NCI-H1092 (cell line): Measurements from ENCODE around the gene TEX2.

Source experiments
- DNase-seq: peaks from one replicate; lab custom pipeline; 2025; lab: John Stamatoyannopoulos, UW

The TEX2 gene, protein sequence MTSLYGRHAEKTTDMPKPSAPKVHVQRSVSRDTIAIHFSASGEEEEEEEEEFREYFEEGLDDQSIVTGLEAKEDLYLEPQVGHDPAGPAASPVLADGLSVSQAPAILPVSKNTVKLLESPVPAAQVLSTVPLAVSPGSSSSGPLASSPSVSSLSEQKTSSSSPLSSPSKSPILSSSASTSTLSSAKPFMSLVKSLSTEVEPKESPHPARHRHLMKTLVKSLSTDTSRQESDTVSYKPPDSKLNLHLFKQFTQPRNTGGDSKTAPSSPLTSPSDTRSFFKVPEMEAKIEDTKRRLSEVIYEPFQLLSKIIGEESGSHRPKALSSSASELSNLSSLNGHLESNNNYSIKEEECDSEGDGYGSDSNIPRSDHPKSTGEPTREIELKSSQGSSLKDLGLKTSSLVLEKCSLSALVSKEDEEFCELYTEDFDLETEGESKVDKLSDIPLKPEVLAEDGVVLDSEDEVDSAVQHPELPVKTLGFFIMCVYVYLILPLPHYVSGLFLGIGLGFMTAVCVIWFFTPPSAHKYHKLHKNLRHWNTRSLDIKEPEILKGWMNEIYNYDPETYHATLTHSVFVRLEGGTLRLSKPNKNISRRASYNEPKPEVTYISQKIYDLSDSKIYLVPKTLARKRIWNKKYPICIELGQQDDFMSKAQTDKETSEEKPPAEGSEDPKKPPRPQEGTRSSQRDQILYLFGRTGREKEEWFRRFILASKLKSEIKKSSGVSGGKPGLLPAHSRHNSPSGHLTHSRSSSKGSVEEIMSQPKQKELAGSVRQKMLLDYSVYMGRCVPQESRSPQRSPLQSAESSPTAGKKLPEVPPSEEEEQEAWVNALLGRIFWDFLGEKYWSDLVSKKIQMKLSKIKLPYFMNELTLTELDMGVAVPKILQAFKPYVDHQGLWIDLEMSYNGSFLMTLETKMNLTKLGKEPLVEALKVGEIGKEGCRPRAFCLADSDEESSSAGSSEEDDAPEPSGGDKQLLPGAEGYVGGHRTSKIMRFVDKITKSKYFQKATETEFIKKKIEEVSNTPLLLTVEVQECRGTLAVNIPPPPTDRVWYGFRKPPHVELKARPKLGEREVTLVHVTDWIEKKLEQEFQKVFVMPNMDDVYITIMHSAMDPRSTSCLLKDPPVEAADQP

GRCh38 chr17:64263000-64263766 is at the start of gene TEX2:
Gene TEX2, minus strand, starts transcription at chr17:64263260. Its CDS starts 49,043 bp downstream, at chr17:64214217.
- peak; percentile 79 for DNase-seq

GRCh38 chr17:64309710-64310109 is 46.6 kb upstream of the TEX2 start:
- DNase-seq, result no peak

DNA sequence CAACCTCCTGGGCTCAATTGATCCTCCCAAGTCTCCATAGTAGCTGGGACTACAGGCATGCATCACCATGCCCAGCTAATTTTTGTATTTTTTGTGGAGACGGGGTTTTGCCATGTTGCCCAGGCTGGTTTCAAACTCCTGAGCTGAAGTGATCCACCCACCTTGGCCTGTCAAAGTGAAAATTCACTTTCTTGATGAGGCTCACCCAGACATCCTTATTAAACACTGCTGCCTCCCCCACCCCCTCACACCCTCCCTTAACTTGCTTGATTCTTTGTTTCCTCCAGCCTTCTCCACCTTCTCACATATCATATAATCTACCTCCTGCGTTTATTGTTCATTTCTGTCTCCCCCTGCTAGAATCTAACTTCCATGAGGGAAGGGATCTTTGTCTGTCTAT is 46.0 kb upstream of the TEX2 start:
- DNase-seq, result no peak

GRCh38 chr17:64306850-64307463 is 43.9 kb upstream of the TEX2 start:
- no peak for DNase-seq

DNA sequence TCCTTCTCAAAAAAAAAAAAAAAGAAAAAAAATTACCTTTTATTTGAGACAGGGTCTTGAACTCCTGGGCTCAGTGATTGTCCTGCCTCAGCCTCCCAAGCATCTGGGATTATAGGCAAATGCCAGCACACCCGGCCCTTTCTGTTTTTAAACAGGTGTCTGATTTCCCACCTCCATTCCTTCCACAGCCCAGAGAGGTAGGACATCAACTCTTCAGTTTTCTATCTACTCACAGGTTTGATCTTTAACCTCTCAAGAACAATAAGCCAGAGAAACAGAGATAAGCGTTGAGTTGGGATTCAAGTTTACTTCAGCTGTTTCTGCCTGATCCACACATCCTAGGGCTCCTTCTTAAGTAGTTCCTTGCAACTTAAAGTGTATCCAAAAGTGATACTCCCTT is 41.5 kb upstream of the TEX2 start:
- DNase-seq, result no peak

- no peak for DNase-seq
Observed at GRCh38 chr17:64300699-64300965, 37.6 kb upstream of the TEX2 start.

DNA sequence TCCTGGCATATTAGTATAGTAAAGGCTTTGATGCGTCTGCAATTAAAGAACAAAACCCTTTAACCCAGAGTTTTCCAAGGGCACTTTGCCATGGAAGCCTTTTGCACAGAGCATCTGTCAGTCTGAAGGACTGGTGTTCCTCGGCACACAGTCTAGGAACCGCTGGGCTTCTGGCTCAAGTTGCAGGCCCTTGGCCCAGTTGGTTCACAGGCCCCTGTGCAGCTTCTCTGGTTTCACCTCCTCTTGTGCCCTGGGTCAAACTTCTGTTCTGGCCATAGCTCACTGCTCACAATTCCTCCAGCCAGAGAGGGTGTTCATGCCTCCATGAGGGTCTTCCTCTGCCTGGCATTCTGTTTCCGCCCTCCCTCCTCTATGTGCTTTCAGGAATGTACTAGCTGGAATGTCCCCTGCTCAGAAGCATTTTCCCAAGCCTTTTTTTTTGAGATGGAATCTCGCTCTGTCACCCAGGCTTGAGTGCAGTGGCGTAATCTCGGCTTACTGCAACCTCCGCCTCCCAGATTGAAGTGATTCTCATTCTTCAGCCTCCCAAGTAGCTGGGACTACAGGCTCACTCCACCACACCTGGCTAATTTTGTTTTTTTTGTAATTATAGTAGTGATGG is 34.5 kb upstream of the TEX2 start:
- DNase-seq, result no peak

GRCh38 chr17:64296246-64296645 is 33.2 kb upstream of the TEX2 start:
- DNase-seq, result no peak

- DNase-seq, result no peak
Observed at GRCh38 chr17:64295146-64295545, 32.1 kb upstream of the TEX2 start.

- no peak for DNase-seq
Observed at GRCh38 chr17:64291268-64291851, 28.3 kb upstream of the TEX2 start.

- DNase-seq, result no peak
Observed at GRCh38 chr17:64289741-64290141, 26.7 kb upstream of the TEX2 start.

- no peak for DNase-seq
Observed at GRCh38 chr17:64282753-64283080, 19.7 kb upstream of the TEX2 start.

DNA sequence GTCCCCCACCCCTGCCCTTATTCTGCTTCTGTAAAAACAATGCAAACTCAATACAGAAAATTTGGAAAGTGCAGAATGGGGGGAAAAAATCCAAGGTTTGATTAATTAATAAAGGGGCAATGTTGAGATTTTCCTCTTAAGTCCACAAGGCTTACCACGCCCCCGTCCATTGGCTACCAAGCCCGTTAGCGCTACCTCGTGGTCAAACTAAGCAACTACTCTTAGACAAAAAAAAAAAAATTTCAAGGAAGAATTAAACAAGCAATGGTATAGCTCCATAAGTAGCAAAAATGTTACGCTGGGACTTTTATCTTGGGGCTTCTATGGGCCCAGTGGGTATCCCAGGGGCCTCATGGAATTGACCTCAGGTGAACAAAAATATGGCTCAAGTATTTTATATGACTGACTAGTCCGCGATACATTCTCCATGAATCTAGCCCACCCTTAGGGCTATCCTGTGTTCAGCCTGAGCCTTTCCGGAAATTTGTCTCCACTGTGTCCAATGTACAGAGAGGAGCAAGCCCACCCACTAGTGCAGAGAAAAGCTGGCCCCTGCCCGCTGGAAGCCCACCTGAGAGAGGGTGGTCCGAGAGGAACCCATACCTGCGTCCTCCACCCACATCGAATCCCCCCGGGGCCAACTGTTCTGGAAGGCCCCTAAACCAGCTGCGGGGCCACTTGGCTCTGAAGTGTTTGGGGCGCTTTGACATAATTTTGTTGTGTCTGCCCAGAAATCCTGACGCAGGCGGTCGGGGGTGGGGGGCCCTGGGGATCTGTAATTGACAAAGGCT is 19.1 kb upstream of the TEX2 start:
- DNase-seq, result peak; percentile 36

DNA sequence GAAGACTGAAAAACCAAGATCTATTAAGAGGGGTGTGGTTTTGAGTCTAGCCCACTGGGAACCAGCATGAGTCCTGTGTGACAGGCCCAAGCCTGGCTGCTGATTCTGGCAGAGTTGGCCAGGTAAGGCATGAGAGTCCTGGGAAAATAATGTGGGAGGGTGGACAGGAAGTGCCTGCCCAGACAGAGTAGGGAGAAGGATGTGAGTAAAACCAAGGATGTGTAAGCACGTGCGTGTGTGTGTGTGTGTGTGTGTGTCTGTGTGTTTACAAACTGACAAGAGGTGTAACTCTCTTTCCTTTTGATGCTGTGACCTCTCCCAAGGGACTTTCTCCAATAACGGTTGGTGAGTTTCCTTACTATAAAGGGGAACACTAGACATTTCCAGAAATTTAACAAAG is 15.6 kb upstream of the TEX2 start:
- DNase-seq, result no peak

DNA sequence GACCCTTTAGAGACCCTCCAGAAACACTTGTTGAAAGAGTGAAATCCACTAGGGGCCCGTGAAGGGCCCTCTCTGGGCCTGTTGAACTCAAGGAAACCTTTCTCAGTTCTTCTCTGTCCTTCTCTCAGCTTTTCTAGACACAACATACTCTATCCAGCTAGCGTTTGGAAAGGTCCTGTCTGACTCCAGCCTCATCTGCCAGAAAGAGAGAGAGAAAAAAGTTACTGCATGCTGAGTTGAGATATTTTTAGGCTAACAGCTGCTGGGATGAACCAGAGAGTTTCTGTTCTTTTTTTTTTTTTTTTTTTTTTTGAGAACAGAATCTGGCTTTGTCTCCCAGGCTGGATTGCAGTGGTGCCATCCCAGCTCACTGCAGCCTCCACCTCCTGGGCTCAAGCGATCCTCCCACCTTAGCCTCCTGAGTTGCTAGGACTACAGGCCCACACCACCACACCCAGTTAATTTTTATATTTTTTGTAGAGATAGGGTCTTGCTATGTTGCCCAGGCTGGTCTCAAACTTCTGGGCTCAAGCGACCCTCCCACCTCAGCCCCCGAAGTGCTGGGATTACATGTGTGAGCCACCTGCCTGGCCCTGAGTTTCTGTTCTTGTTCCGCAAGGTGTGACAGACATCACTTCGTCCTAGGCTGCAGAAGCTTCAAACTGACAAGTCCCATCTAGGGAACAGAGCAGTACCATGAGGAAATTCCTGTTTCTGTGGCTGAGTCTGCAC is 14.9 kb upstream of the TEX2 start:
- DNase-seq, result no peak

GRCh38 chr17:64276961-64277505 is 14.0 kb upstream of the TEX2 start:
- no peak for DNase-seq

DNA sequence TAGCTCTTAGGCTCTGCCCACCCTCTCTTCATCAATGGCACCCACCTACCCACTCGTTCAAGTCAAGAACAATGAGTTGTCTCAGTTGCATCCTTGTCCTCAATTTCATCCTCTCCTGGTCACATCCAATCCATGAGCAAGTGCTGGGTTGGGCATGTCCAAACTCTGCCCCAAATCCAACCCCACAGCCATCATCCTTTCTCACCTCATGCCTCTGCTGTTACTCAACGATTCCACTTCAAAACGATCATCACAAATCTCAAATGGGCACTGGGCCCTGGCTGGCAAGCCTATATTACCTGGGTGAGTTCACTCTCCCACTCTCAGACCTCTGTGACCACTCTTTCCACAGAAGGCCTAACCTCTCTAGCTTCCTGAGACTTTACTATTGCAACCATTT is 12.0 kb upstream of the TEX2 start:
- no peak for DNase-seq

DNA sequence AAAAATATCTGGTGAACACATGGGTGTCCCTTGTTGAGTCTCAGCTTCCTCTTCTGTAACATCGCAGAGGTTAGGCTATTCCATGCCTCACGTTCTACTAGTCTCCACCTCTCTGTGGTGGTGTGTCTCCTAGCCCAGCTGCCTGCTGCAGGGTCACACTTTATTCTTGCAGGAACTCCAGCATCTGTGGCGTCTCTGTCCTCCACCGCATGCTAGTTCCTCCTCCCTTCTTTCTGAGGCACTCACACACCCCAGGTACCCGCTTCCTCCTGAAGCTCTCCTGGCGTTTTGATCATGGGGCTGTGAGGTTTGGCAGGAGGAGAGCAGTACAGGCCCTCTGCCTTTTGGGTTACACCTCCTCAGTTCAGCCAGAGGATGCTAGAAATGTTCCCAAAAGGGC is 9.9 kb upstream of the TEX2 start:
- no peak for DNase-seq

GRCh38 chr17:64270885-64271284 is 7.8 kb upstream of the TEX2 start:
- no peak for DNase-seq
